ENCODE results near the gene MPP1. TPM values are rescaled to one million over a fixed set of nuclear protein-coding genes. Genes with fewer than 3 reads are reported as not detected.
"Not testable (repeated sequence)": the region's sequence is repeated elsewhere in the genome, so short reads cannot be mapped to it uniquely, and the experiment has no call there.

Gene MPP1
- total RNA-seq, 6 experiments from 2014 or later: 17.0 to 22.7 (median 20.5) TPM

- no peaks in the 10 kb centered on the region for H3K4me1 Mint-ChIP-seq (ENCODE audit: low read depth)
- no peak overlapping the region for H3K4me3 Mint-ChIP-seq
- H3K27ac Mint-ChIP-seq: no peak overlapping the region
- no peaks in the 10 kb centered on the region for H3K9me3 Mint-ChIP-seq
- no peak for TF ChIP-seq CTCF (IDR thresholded peaks at IDR 0.05)
- no peak for DNase-seq
- H3K36me3 Mint-ChIP-seq (ENCODE audit: low read depth): no peaks in the 10 kb centered on the region
- H3K27me3 Mint-ChIP-seq (ENCODE audit: insufficient read depth): peaks cover 17% of the 10 kb centered on the region
Observed at GRCh38 chrX:154833746-154834274, 28.5 kb upstream of the MPP1 start.

- H3K9me3 Mint-ChIP-seq: no peaks in the 10 kb centered on the region
- no peaks in the 10 kb centered on the region for H3K4me1 Mint-ChIP-seq (ENCODE audit: low read depth)
- peaks cover 11% of the 10 kb centered on the region for H3K27me3 Mint-ChIP-seq (ENCODE audit: insufficient read depth)
- no peak for TF ChIP-seq CTCF (IDR thresholded peaks at IDR 0.05)
- H3K27ac Mint-ChIP-seq: no peak overlapping the region
- H3K36me3 Mint-ChIP-seq (ENCODE audit: low read depth): no peaks in the 10 kb centered on the region
- H3K4me3 Mint-ChIP-seq: no peak overlapping the region
- no peak for DNase-seq
Observed at GRCh38 chrX:154829926-154830442, 24.7 kb upstream of the MPP1 start.

GRCh38 chrX:154829134-154829533 lies 23.8 kb upstream of the MPP1 start:
- H3K27ac Mint-ChIP-seq: no peak overlapping the region
- DNase-seq: no peak
- H3K27me3 Mint-ChIP-seq (ENCODE audit: insufficient read depth): peaks cover 11% of the 10 kb centered on the region
- H3K4me1 Mint-ChIP-seq (ENCODE audit: low read depth): no peaks in the 10 kb centered on the region
- no peak overlapping the region for H3K4me3 Mint-ChIP-seq
- H3K36me3 Mint-ChIP-seq (ENCODE audit: low read depth): no peaks in the 10 kb centered on the region
- no peaks in the 10 kb centered on the region for H3K9me3 Mint-ChIP-seq
- TF ChIP-seq CTCF (IDR thresholded peaks at IDR 0.05): no peak

GRCh38 chrX:154828016-154828408 lies 22.7 kb upstream of the MPP1 start:
- DNase-seq: no peak
- Mint-ChIP-seq H3K4me3 (no peak overlapping the region), H3K36me3 (ENCODE audit: low read depth) (no peaks in the 10 kb centered on the region), H3K27ac (no peak overlapping the region), H3K9me3 (no peaks in the 10 kb centered on the region), H3K27me3 (ENCODE audit: insufficient read depth) (peaks cover 11% of the 10 kb centered on the region), H3K4me1 (ENCODE audit: low read depth) (no peaks in the 10 kb centered on the region)
- TF ChIP-seq CTCF (IDR thresholded peaks at IDR 0.05): no peak

GRCh38 chrX:154827194-154828015 lies 22.1 kb upstream of the MPP1 start:
- Mint-ChIP-seq H3K4me3 (no peak overlapping the region), H3K27me3 (ENCODE audit: insufficient read depth) (peaks cover 11% of the 10 kb centered on the region), H3K27ac (no peak overlapping the region), H3K9me3 (no peaks in the 10 kb centered on the region), H3K4me1 (ENCODE audit: low read depth) (no peaks in the 10 kb centered on the region), H3K36me3 (ENCODE audit: low read depth) (no peaks in the 10 kb centered on the region)
- DNase-seq: no peak
- no peak for TF ChIP-seq CTCF (IDR thresholded peaks at IDR 0.05)

- peaks cover 12% of the 10 kb centered on the region for H3K27me3 Mint-ChIP-seq (ENCODE audit: insufficient read depth)
- not testable (repeated sequence) for H3K4me3 Mint-ChIP-seq; H3K4me1 Mint-ChIP-seq (ENCODE audit: low read depth); H3K9me3 Mint-ChIP-seq; H3K27ac Mint-ChIP-seq; DNase-seq; H3K36me3 Mint-ChIP-seq (ENCODE audit: low read depth)
Observed at GRCh38 chrX:154825586-154825985, 20.3 kb upstream of the MPP1 start.

All from HFFc6 (cell line).